Gastrocnemius medialis (tissue), 4 donors: ENCODE results near the gene MYOZ2. TPM values are rescaled to one million over a fixed set of nuclear protein-coding genes. Genes with fewer than 3 reads are reported as not detected.

Experiments
- ATAC-seq, 2 donors: fragments of 150-250 bp; one replicate each; pipeline ENCODE4 v1.9.1; 2016
- DNase-seq, 2 donors: peaks; one replicate each; pipeline ENCODE4 v3.0.0-alpha.2; 2019
- H3K27ac ChIP-seq, 4 donors: fragments of 200-600 bp; sonication (generic); 1 replicate in 1 of 4; 2 replicates in 3 of 4; pipeline ENCODE4 v1.5.1; 2016 to 2018; ENCODE audit warnings: mild to moderate bottlenecking in 2 of 4, moderate library complexity in 1 of 4
- H3K27me3 ChIP-seq, 3 donors: fragments of 200-600 bp; sonication (generic) in 2 of 3; 1 replicate in 1 of 3; 2 replicates in 2 of 3; pipeline versions ENCODE4 v1.5.1 to v1.6.0; 2016 to 2019; ENCODE audit warnings: mild to moderate bottlenecking in 1 of 3, moderate library complexity in 1 of 3
- H3K36me3 ChIP-seq, 2 donors: fragments of 200-600 bp; sonication (generic) in 1 of 2; one replicate each; pipeline ENCODE4 v1.5.1; 2017 to 2018
- H3K4me1 ChIP-seq, 2 donors: fragments of 200-600 bp; sonication (generic) in 1 of 2; one replicate each; pipeline ENCODE4 v1.5.1; 2016 to 2017; ENCODE audit warnings: mild to moderate bottlenecking in 2 of 2
- H3K4me3 ChIP-seq, 4 donors: fragments of 200-600 bp; sonication (generic) in 3 of 4; 1 replicate in 1 of 4; 2 replicates in 3 of 4; pipeline ENCODE4 v1.5.1; 2016 to 2019; ENCODE audit warnings: mild to moderate bottlenecking in 2 of 4
- H3K9me3 ChIP-seq, 3 donors: fragments of 200-600 bp; sonication (generic) in 2 of 3; 1 replicate in 1 of 3; 2 replicates in 2 of 3; pipeline ENCODE4 v1.5.1; 2016 to 2019
- CTCF ChIP-seq, 5 experiments: fragments of 450-650 bp in 3 of 5; fragments of 200-600 bp in 2 of 5; sonication (generic) in 2 of 5; IDR thresholded peaks in 4 of 5; conservative IDR thresholded peaks in 1 of 5; 1 replicate in 4 of 5; 2 replicates in 1 of 5; pipeline ENCODE4 v1.5.1; 2016 to 2019; ENCODE audit warnings: antibody characterized with exemption in 5 of 5, mild to moderate bottlenecking in 3 of 5, moderate library complexity in 3 of 5
- POLR2A ChIP-seq, 2 donors: fragments of 450-650 bp; IDR thresholded peaks; one replicate each; pipeline ENCODE4 v1.6.1; 2017; ENCODE audit warnings: antibody characterized with exemption in 2 of 2, mild to moderate bottlenecking in 2 of 2, moderate library complexity in 2 of 2
- in situ Hi-C, 4 donors: fragments of 200-750 bp; cut with MboI; loops; one replicate each; pipeline versions ENCODE4 v1.15.0 to v1.8.0; 2017; ENCODE audit warnings: low sequenced_read_pairs in 4 of 4
- intact Hi-C: fragments of 100-400 bp; cut with DNase I; formaldehyde crosslinking; loops from one replicate; pipeline ENCODE4 v1.15.1; 2023; ENCODE audit warnings: low total_unique reads
- total RNA-seq, 4 donors: library from RNA; depleted of rRNA; stranded (reverse); fragments of >200 nt; gene quantifications; one replicate each; pipeline versions ENCODE4 v1.1.0 to v1.2.3, GENCODE V29; 2016

Gene MYOZ2
- total RNA-seq, 4 donors from 2014 or later: 30.6 to 290 (median 87.9) TPM

- ATAC-seq (no peak), DNase-seq (no peak)
- no peaks in the 10 kb centered on the region for H3K9me3 ChIP-seq
- H3K4me1 ChIP-seq: peaks cover 17 to 19% of the 10 kb centered on the region in 2 donors
- intact Hi-C loops (no loop called here), in situ Hi-C loops (no loop called here)
- H3K27ac ChIP-seq: peak overlapping the region in 2 of 4 donors; percentile 70 to 72
- TF ChIP-seq POLR2A (IDR thresholded peaks at IDR 0.05) (no peak), CTCF (IDR thresholded peaks at IDR 0.05 in 4 of 5, conservative IDR thresholded peaks at IDR 0.05 in 1 of 5) (no peak)
- no peaks in the 10 kb centered on the region for H3K36me3 ChIP-seq
- H3K27me3 ChIP-seq: no peaks in the 10 kb centered on the region
- H3K4me3 ChIP-seq: no peak overlapping the region
Measured at GRCh38 chr4:119097282-119097900, 38.2 kb upstream of the MYOZ2 start.

GRCh38 chr4:119098306-119098705, 37.3 kb upstream of the MYOZ2 start:
- H3K36me3 ChIP-seq: no peaks in the 10 kb centered on the region
- H3K27me3 ChIP-seq: no peaks in the 10 kb centered on the region
- no peak for TF ChIP-seq CTCF (IDR thresholded peaks at IDR 0.05 in 4 of 5, conservative IDR thresholded peaks at IDR 0.05 in 1 of 5)
- TF ChIP-seq POLR2A (IDR thresholded peaks at IDR 0.05): no peak
- in situ Hi-C loops (no loop called here), intact Hi-C loops (no loop called here)
- no peak overlapping the region for H3K4me3 ChIP-seq
- no peaks in the 10 kb centered on the region for H3K9me3 ChIP-seq
- H3K4me1 ChIP-seq: peaks cover 21 to 26% of the 10 kb centered on the region in 2 donors
- no peak for DNase-seq
- peak overlapping the region; percentile 63 to 72 (median 68) for H3K27ac ChIP-seq
- peak; percentile 29 to 35 for ATAC-seq

GRCh38 chr4:119099227-119099810, 36.3 kb upstream of the MYOZ2 start:
- DNase-seq (no peak), ATAC-seq (peak; percentile 64 to 68)
- H3K27me3 ChIP-seq: no peaks in the 10 kb centered on the region
- H3K27ac ChIP-seq: peak overlapping the region; percentile 63 to 72 (median 68)
- H3K36me3 ChIP-seq: no peaks in the 10 kb centered on the region
- H3K9me3 ChIP-seq: no peaks in the 10 kb centered on the region
- H3K4me3 ChIP-seq: no peak overlapping the region
- TF ChIP-seq CTCF (IDR thresholded peaks at IDR 0.05 in 4 of 5, conservative IDR thresholded peaks at IDR 0.05 in 1 of 5): no peak
- no peak for TF ChIP-seq POLR2A (IDR thresholded peaks at IDR 0.05)
- in situ Hi-C loops (no loop called here), intact Hi-C loops (no loop called here)
- peaks cover 27 to 36% of the 10 kb centered on the region in 2 donors for H3K4me1 ChIP-seq

- no peak for TF ChIP-seq POLR2A (IDR thresholded peaks at IDR 0.05)
- no peaks in the 10 kb centered on the region for H3K27me3 ChIP-seq
- H3K27ac ChIP-seq: peak overlapping the region; percentile 63 to 72 (median 68)
- no peak for DNase-seq
- H3K4me3 ChIP-seq: no peak overlapping the region
- no peaks in the 10 kb centered on the region for H3K9me3 ChIP-seq
- intact Hi-C loops: loop anchor here (2.0 to 5.0 kb wide), 2 partner anchors 56 to 113 kb away; no protein-coding TSS in a partner anchor
- in situ Hi-C loops: no loop called here
- no peak for ATAC-seq
- no peaks in the 10 kb centered on the region for H3K36me3 ChIP-seq
- H3K4me1 ChIP-seq: peaks cover 41 to 47% of the 10 kb centered on the region in 2 donors
Measured at GRCh38 chr4:119100655-119101054, 35.0 kb upstream of the MYOZ2 start.

- Histone ChIP-seq H3K36me3 (no peaks in the 10 kb centered on the region), H3K9me3 (no peaks in the 10 kb centered on the region), H3K4me3 (no peak overlapping the region), H3K4me1 (peaks cover 46 to 54% of the 10 kb centered on the region in 2 donors), H3K27me3 (no peaks in the 10 kb centered on the region), H3K27ac (peak overlapping the region; percentile 49 to 73 (median 69))
- in situ Hi-C loops (no loop called here), intact Hi-C loops (loop anchor here (5.0 kb wide), 1 partner anchor 116 kb away; no protein-coding TSS in a partner anchor)
- ATAC-seq (peak; percentile 69 to 75), DNase-seq (peak in 1 of 2 donors; percentile 45)
- TF ChIP-seq CTCF (IDR thresholded peaks at IDR 0.05 in 4 of 5, conservative IDR thresholded peaks at IDR 0.05 in 1 of 5) (no peak), POLR2A (IDR thresholded peaks at IDR 0.05) (no peak)
Measured at GRCh38 chr4:119103263-119103662, 32.4 kb upstream of the MYOZ2 start.
